Esophagus muscularis mucosa (tissue), 3 donors: Measurements from ENCODE around the gene HPS4.

Source experiments
- POLR2A ChIP-seq: fragments of 450-650 bp; IDR thresholded peaks from one replicate; pipeline ENCODE4 v1.6.1; 2017; ENCODE audit warnings: antibody characterized with exemption, moderate library complexity, mild to moderate bottlenecking, low read depth
- TF ChIP-seq, protein P1 (sequence below), 3 experiments: fragments of 200-600 bp in 2 of 3; fragments of 450-650 bp in 1 of 3; sonication (generic) in 2 of 3; IDR thresholded peaks; one replicate each; pipeline ENCODE4 v1.5.1; 2017 to 2019; ENCODE audit warnings: antibody characterized with exemption in 3 of 3, mild to moderate bottlenecking in 2 of 3, moderate library complexity in 1 of 3

DNA sequence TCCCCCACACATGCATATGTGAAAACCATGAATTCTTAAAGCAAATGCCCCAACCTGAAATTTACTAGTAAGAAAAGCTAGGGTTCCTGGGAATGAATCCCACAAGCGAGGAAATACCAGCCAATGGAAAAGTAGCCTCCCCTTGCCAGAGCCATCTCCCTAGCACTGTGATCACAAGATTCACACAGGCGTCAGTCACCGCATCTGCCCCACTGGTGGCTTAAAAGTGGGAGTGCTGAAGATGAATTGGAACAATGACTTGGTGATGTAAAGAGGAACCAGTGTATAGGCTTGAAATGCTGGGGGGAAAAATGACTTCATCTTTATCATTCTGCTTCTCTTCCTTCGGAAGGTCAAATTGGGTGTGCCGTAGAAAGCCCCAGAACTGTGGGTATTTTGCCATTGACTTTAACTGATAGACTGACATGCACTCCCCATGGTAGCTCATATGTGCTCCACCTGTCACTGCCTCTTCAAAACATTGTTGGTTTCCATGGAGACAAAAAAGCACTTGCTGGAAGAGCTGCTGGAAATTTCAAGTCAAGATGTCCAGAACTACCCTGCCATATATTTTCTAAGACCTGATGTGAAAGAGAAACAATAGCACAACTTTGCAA is 73.8 kb downstream of the HPS4 start:
- TF ChIP-seq, protein P1, sequence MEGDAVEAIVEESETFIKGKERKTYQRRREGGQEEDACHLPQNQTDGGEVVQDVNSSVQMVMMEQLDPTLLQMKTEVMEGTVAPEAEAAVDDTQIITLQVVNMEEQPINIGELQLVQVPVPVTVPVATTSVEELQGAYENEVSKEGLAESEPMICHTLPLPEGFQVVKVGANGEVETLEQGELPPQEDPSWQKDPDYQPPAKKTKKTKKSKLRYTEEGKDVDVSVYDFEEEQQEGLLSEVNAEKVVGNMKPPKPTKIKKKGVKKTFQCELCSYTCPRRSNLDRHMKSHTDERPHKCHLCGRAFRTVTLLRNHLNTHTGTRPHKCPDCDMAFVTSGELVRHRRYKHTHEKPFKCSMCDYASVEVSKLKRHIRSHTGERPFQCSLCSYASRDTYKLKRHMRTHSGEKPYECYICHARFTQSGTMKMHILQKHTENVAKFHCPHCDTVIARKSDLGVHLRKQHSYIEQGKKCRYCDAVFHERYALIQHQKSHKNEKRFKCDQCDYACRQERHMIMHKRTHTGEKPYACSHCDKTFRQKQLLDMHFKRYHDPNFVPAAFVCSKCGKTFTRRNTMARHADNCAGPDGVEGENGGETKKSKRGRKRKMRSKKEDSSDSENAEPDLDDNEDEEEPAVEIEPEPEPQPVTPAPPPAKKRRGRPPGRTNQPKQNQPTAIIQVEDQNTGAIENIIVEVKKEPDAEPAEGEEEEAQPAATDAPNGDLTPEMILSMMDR (IDR thresholded peaks at IDR 0.05) = no peak
- no peak for TF ChIP-seq POLR2A
